Tibial artery (tissue), 4 donors: ENCODE results near the gene LRP1B.

Experiments
- DNase-seq, 2 donors: peaks; one replicate each; pipeline ENCODE4 v3.0.0-alpha.2; 2019
- H3K27ac ChIP-seq, 2 donors: fragments of 200-600 bp; sonication (generic) in 1 of 2; 1 replicate in 1 of 2; 2 replicates in 1 of 2; pipeline ENCODE4 v1.5.1; 2018 to 2019; ENCODE audit warnings: mild to moderate bottlenecking in 1 of 2
- H3K27me3 ChIP-seq, 2 donors: fragments of 200-600 bp; sonication (generic) in 1 of 2; one replicate each; pipeline versions ENCODE4 v1.5.1 to v1.6.0; 2016 to 2019
- H3K36me3 ChIP-seq, 3 donors: fragments of 200-600 bp; sonication (generic) in 2 of 3; one replicate each; pipeline ENCODE4 v1.5.1; 2016 to 2019; ENCODE audit warnings: mild to moderate bottlenecking in 2 of 3
- H3K4me1 ChIP-seq, 4 donors: fragments of 200-600 bp; sonication (generic) in 2 of 4; 1 replicate in 3 of 4; 2 replicates in 1 of 4; pipeline ENCODE4 v1.5.1; 2016 to 2019
- H3K4me3 ChIP-seq, 2 donors: fragments of 200-600 bp; sonication (generic) in 1 of 2; 1 replicate in 1 of 2; 2 replicates in 1 of 2; pipeline ENCODE4 v1.5.1; 2018 to 2019; ENCODE audit warnings: mild to moderate bottlenecking in 2 of 2
- H3K9me3 ChIP-seq, 3 donors: fragments of 200-600 bp; sonication (generic) in 1 of 3; one replicate each; pipeline ENCODE4 v1.5.1; 2016 to 2019
- CTCF ChIP-seq, 2 experiments: fragments of 200-600 bp in 1 of 2; fragments of 450-650 bp in 1 of 2; IDR thresholded peaks; one replicate each; pipeline ENCODE4 v1.5.1; 2017 to 2019; ENCODE audit warnings: antibody characterized with exemption in 2 of 2, mild to moderate bottlenecking in 1 of 2, moderate library complexity in 1 of 2
- intact Hi-C: fragments of 100-400 bp; cut with DNase I; formaldehyde crosslinking; loops from one replicate; pipeline ENCODE4 v1.15.0; 2023; ENCODE audit warnings: low total_unique reads

LRP1B gene

GRCh38 chr2:140892911-140893637 lies 1237.7 kb downstream of the LRP1B start:
- Histone ChIP-seq H3K4me3 (no peak overlapping the region), H3K27me3 (no peaks in the 10 kb centered on the region), H3K36me3 (no peaks in the 10 kb centered on the region), H3K9me3 (no peaks in the 10 kb centered on the region), H3K4me1 (no peaks in the 10 kb centered on the region), H3K27ac (no peak overlapping the region)
- TF ChIP-seq CTCF (IDR thresholded peaks at IDR 0.05): no peak
- no peak for DNase-seq
- intact Hi-C loops: no loop called here

GRCh38 chr2:140892436-140892835 lies 1238.4 kb downstream of the LRP1B start:
- TF ChIP-seq CTCF (IDR thresholded peaks at IDR 0.05): no peak
- intact Hi-C loops: no loop called here
- Histone ChIP-seq H3K9me3 (no peaks in the 10 kb centered on the region), H3K27me3 (no peaks in the 10 kb centered on the region), H3K4me3 (no peak overlapping the region), H3K36me3 (no peaks in the 10 kb centered on the region), H3K4me1 (no peaks in the 10 kb centered on the region), H3K27ac (no peak overlapping the region)
- DNase-seq: no peak

- TF ChIP-seq CTCF (IDR thresholded peaks at IDR 0.05): no peak
- H3K9me3 ChIP-seq: no peaks in the 10 kb centered on the region
- H3K27me3 ChIP-seq: no peaks in the 10 kb centered on the region
- no peak overlapping the region for H3K27ac ChIP-seq
- H3K36me3 ChIP-seq: no peaks in the 10 kb centered on the region
- intact Hi-C loops: no loop called here
- no peaks in the 10 kb centered on the region for H3K4me1 ChIP-seq
- H3K4me3 ChIP-seq: no peak overlapping the region
- DNase-seq: no peak
Measured at GRCh38 chr2:140891614-140892212, 1239.1 kb downstream of the LRP1B start.

- H3K4me3 ChIP-seq: no peak overlapping the region
- H3K27me3 ChIP-seq: no peaks in the 10 kb centered on the region
- H3K9me3 ChIP-seq: no peaks in the 10 kb centered on the region
- no peak for DNase-seq
- H3K36me3 ChIP-seq: no peaks in the 10 kb centered on the region
- no peak for TF ChIP-seq CTCF (IDR thresholded peaks at IDR 0.05)
- no peak overlapping the region for H3K27ac ChIP-seq
- no peaks in the 10 kb centered on the region for H3K4me1 ChIP-seq
- intact Hi-C loops: no loop called here
Measured at GRCh38 chr2:140882671-140883620, 1247.9 kb downstream of the LRP1B start.

GRCh38 chr2:140880573-140880972 lies 1250.2 kb downstream of the LRP1B start:
- no peak overlapping the region for H3K27ac ChIP-seq
- H3K4me3 ChIP-seq: no peak overlapping the region
- TF ChIP-seq CTCF (IDR thresholded peaks at IDR 0.05): no peak
- no peaks in the 10 kb centered on the region for H3K27me3 ChIP-seq
- no peaks in the 10 kb centered on the region for H3K4me1 ChIP-seq
- no peaks in the 10 kb centered on the region for H3K9me3 ChIP-seq
- no peaks in the 10 kb centered on the region for H3K36me3 ChIP-seq
- no peak for DNase-seq
- intact Hi-C loops: no loop called here
